DMS53 (cell line): ENCODE results near the gene SYK.

Source experiments
- DNase-seq: peaks from one replicate; lab custom pipeline; 2025; lab: John Stamatoyannopoulos, UW

The SYK gene

DNA sequence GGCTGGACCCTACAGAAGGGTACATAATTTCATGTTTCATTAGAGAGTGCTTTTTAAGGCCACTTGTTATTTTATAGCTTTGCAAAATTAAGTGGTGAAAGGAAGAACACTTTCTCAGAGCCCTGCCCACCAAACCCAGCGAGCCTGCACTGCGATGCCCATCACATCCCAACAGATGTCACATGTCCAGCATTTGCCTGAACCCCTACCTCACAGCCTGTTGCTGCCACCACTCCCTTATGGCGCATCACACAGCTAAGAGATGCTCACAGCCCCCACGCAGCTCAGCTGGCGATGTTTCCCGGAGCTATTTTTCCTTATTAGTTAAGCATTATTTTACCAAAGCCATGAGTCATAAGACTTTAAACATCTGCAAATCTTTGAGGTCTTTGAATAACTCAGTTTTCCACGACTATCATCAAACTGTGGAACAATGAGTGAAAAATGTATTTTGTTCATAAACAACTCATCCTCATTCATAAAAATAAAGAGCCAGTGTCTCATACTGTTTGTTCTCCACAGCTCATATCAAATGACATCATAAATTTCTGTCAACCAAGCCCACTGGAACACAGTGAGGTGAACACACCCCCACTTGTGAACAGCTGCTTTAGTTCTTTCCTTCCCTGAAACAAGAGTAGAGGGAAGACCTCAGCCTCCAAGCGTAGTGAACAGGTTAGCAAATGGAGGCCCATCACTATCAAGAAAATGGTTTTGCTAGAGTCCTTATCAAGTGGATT lies 104.9 kb downstream of the SYK start:
- DNase-seq = peak; percentile 49

DNA sequence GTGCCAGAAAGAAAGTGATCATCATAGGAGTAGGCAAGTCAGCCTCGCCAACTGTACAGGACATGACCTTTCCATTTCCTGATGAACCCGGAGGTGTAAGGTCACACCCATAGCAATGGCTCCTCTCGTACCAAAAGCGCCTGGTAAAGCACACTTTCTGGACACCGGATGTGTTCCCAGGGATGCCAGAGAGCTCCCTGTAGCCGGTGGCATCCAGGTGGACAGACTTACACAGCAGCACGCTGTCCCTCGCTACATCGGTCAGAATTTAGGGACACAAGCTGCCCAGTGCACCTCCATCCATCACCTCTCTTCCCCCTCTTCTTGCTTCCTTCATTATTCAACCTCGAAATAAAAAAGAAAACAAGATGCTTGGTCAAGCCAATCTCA lies 105.4 kb downstream of the SYK start:
- no peak for DNase-seq

DNA sequence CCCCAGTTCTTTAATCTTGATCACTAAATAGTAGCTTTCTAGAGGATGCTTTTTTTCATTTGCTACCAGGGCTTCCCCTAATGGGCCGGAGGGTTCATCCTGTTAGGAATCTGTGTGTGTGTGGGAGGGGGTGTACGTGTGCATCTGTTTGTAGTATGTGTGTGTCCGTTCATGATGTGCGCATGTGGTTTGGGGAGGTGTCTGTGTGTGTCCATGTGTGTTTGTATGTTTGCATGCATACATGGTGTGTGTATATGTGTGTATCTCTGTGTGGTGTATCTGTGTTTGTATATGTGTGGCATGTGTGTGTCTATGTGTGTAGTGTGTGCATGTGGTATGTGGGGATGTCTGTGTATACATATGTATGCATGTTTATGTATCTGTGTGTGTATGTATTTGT lies 106.2 kb downstream of the SYK start:
- DNase-seq = no peak

DNA sequence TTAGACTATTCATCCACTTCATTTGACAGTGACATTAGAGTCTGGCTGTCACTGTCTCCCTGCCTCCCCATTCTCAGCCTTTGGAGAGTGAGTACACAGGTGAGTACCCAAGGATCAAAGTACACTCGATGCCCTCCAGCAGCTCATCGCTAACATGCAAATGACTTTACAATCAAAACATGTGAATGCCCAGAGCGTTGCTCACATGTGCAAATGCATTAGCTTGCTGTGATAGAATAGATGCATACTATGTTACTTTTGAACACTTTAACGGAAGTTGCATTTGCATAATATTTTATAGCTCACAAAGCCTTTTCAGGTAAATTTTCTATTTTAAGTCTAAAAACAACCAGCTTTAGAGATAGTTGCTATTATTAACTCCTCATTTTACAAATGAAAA lies 107.6 kb downstream of the SYK start:
- DNase-seq = peak; percentile 42

GRCh38 chr9:90909747-90910283 lies 108.2 kb downstream of the SYK start:
- DNase-seq = no peak

GRCh38 chr9:90914196-90914595 lies 112.6 kb downstream of the SYK start:
- no peak for DNase-seq

- peak; percentile 85 for DNase-seq
These were observed 113.4 kb downstream of the SYK start for GRCh38 chr9:90914868-90915483.

DNA sequence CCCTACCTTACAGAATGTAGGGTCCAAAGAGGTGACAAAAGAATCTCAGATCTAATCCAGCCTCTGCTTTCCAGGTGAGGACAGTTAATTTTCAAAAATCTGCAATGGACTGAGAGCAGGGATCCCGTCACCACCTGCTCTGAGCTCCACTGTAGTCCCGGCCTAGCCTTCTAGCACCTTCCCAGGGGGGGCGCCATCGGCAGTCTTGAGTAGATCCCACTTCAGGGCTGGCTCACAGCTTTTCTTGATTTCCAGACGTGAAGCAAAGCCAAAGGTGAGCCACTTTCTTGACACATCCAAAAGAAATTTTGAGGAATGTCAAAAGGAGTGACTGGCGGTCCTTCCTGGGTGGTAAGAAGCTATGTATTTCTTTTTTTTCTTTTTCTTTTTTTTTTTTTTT lies 114.1 kb downstream of the SYK start:
- DNase-seq = peak; percentile 56

GRCh38 chr9:90916147-90916734 lies 114.6 kb downstream of the SYK start:
- DNase-seq = no peak

DNA sequence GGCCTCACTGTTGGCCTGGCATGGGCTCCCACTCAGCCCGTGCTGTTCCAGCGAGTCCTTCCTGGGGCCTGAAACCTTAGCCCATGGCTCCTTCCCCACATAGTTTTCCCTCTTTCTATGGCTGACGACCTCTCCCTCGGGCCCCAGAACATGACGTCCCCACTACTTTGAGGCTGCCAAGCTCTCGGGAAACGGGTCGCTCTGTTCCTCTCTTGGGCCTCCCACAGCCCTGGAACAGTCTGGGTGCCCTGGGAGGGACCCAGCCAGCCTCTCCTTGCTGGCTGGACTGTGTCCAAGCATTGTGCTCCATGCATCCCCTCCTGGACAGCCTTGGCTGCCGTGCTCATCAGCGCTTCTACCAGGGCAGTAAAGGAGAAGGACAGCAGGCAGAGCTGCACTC lies 118.3 kb downstream of the SYK start:
- no peak for DNase-seq

GRCh38 chr9:90921104-90921503 lies 119.5 kb downstream of the SYK start:
- DNase-seq = no peak

DNA sequence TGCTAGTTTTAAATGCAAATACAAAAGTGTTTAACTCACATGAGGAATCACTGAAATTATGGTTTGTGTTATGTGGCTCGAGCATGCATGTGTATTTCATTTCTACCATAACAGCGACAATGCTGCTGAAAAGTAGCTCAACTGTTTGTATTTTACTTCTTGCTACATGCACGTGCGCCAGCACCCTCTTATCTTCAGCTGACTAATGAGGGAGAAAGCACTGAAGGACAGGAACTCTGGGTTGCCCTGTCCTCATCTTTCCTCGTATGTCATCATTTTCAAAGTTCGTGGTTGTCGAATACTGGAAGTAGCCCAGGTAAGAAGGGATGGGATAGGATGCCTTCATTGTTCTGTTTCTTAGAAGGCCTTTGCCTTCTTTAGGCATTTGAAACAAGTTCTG lies 120.3 kb downstream of the SYK start:
- DNase-seq = no peak

- DNase-seq = no peak
These were observed 124.1 kb downstream of the SYK start for GRCh38 chr9:90925581-90926257.

DNA sequence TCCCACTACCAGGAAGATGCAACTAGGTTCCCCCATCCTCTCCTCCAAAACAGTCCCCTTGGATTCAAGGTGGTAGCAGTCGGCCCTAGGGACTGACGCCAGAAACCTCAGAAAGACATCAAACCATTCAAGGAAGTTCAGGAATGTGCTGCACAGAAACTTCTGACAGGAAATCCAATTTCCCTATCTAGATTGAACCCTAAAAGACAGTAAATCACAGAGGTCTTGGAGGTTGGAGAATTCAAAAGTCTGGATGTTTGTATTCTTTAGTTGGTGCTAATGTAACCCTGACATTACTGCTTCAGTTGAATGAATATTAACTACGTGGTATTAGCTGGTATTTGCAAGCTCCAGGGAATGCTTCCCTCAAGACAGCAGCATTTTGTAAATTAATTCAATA lies 125.3 kb downstream of the SYK start:
- DNase-seq = no peak

- no peak for DNase-seq
These were observed 125.9 kb downstream of the SYK start for GRCh38 chr9:90927496-90927895.

DNA sequence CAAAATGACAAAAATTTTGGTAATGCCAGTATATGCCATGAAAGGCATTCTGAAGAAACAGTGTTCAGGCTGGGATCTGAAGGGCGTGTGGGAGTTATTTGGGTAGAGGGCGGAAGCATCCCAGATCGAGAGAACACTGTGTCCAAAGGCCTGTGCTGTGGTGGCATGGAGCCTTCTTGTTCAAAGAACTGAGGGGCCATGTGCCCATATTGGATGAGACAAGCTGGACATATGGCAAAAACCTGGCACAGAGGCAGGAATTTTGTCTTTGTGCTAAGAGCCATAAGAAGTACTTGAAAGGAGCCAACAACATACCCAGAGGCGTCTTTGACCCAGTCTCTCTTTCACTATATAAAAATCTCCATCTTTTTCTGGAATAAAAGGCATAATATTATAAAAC lies 128.0 kb downstream of the SYK start:
- no peak for DNase-seq

GRCh38 chr9:90933468-90933867 lies 131.8 kb downstream of the SYK start:
- no peak for DNase-seq

DNA sequence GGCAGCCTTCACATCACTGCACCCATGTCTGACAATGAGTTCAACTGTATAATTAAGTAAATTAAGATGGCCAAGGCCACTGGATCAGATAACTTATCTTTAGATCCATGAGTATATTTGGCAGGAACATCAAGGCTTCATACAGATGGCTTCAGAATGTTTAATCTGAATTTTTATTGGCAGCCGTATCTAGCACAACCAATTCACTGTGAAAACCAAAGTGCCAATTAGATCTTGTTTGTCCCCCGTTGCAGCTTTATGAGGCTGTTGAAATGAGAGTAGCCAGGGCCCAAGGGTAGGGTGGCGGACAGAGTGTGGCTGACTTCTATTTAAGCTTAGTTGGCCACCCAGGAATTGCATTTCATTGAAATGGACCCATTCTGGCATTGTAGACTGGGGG lies 137.7 kb downstream of the SYK start:
- DNase-seq = no peak

DNA sequence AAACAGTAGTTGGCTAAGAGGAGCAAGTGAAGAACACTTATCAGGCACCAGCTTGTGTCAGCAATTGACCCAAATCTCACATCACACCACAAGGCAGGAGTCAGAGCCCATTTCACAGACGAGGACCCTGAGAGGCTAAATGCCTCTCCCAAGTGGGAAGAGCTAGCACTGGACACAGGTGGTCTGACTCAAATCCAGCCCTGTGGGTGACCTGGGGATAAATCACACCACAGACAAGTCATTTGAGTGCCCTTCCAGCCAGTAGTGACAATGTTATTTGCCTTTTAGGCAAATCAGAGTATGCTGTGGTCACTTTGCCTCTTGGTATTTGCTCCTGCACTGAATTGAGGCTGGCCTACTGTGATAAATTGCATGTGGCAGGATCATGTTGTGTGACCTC lies 138.7 kb downstream of the SYK start:
- DNase-seq = no peak

- DNase-seq = no peak
These were observed 140.0 kb downstream of the SYK start for GRCh38 chr9:90941661-90942060.

DNA sequence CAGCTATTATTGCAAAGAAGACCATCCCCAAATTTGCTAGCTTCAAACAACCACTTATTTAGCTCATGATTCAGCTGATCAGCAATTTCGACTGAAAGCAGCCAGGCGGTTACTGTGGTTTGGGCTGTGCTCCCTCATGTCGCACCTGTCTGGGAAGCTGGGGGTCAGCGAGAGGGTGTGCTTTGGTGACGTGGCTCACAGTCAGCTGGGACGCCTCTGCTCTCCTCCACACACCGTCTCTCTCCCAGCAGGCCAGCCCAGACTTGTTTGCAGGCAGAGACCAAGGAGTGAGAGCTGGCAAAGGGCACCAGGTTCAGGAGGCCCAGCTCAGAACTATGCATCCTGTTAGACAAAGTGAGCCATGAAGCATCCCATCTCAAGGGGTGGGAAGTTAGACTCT lies 140.9 kb downstream of the SYK start:
- DNase-seq = peak; percentile 20

DNA sequence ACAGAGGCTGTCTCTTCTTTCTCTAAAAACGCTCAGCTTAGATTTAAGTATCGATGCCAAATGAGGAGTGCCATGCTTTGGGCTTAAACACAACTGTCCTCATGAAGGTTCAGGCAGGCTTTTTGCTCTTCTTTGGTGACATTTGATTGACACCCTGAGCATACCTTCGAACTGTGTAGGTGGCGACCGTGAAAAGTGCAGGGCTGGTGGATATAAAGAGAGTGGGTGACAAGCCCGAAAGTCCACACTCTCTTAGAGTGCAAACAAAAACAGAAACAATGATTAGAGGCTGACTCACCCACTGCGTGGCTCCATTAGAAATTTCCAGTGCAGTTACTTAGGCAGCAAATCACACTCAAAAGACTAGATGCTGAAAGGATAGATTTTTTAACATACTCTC lies 141.7 kb downstream of the SYK start:
- peak; percentile 76 for DNase-seq

DNA sequence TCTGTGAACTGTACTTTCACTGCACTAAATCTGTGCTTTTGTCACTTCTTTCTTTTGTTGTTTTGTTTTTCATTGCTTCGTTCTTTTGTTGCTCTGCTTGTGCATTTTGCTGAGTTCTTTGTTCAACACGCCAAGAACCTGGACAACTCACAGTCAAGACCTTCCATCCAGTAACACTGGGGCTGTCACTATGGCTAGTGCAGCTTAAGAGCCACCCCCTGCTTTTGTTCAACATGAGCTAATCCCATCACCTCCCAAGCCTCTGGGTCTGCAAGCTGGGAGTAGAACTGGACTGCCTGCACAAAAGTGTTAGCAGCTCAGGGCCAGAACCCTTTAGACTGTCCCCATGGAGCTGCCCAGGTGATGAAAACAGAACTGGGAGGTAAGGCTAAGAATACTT lies 143.7 kb downstream of the SYK start:
- no peak for DNase-seq
